ENCODE measurements around the gene GALNT18.

DNA sequence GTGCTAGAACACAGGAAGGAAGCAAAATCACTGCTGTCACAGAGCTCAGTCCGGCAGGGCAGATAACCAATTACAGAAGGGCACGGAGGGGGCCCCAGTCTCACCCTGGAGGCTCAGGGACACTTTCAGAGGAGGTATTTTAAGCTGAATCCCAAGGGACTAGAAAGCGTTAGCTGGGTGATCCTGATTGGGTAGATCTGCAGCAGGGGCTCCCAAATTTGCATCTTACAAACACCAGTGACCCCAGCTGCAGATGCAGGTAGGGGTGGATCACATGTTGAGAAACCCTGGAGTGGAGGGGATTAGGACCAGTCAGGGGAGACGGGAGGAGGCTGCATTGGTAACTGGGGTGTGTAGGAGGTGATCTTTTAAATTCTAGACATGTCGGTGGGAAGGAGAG is 360.2 kb downstream of the GALNT18 start:
- TF ChIP-seq, protein P1, sequence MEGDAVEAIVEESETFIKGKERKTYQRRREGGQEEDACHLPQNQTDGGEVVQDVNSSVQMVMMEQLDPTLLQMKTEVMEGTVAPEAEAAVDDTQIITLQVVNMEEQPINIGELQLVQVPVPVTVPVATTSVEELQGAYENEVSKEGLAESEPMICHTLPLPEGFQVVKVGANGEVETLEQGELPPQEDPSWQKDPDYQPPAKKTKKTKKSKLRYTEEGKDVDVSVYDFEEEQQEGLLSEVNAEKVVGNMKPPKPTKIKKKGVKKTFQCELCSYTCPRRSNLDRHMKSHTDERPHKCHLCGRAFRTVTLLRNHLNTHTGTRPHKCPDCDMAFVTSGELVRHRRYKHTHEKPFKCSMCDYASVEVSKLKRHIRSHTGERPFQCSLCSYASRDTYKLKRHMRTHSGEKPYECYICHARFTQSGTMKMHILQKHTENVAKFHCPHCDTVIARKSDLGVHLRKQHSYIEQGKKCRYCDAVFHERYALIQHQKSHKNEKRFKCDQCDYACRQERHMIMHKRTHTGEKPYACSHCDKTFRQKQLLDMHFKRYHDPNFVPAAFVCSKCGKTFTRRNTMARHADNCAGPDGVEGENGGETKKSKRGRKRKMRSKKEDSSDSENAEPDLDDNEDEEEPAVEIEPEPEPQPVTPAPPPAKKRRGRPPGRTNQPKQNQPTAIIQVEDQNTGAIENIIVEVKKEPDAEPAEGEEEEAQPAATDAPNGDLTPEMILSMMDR (IDR thresholded peaks at IDR 0.05): no peak
- no peak for TF ChIP-seq POLR2AphosphoS5 (IDR thresholded peaks at IDR 0.05)

All from prostate gland (tissue), 2 donors.